Glutamatergic neuron (in vitro differentiated cells): ENCODE data around the gene EFCAB6. TPM values are rescaled to one million over a fixed set of nuclear protein-coding genes. Genes with fewer than 3 reads are reported as not detected.

Experiments used
- DNase-seq: peaks from one replicate; pipeline ENCODE4 v3.0.0; 2022
- H3K27ac Mint-ChIP-seq: one replicate; pipeline ENCODE4 v1.8.0; 2020; ENCODE audit warnings: mild to moderate bottlenecking, mixed read lengths, inconsistent platforms; ENCODE audit not compliant: unreplicated experiment
- H3K27me3 Mint-ChIP-seq: one replicate; pipeline ENCODE4 v1.8.0; 2020; ENCODE audit warnings: mild to moderate bottlenecking, moderate library complexity, mixed read lengths, inconsistent platforms; ENCODE audit not compliant: unreplicated experiment
- H3K36me3 Mint-ChIP-seq: one replicate; pipeline ENCODE4 v1.8.0; 2020; ENCODE audit warnings: mild to moderate bottlenecking, mixed read lengths, inconsistent platforms; ENCODE audit not compliant: unreplicated experiment
- H3K4me1 Mint-ChIP-seq: one replicate; pipeline ENCODE4 v1.8.0; 2020; ENCODE audit warnings: mild to moderate bottlenecking, low read depth, mixed read lengths, inconsistent platforms; ENCODE audit not compliant: unreplicated experiment
- H3K4me3 Mint-ChIP-seq: one replicate; pipeline ENCODE4 v1.8.0; 2020; ENCODE audit warnings: mild to moderate bottlenecking, mixed read lengths, inconsistent platforms; ENCODE audit not compliant: unreplicated experiment
- H3K9me3 Mint-ChIP-seq: one replicate; pipeline ENCODE4 v1.8.0; 2020; ENCODE audit warnings: mild to moderate bottlenecking, moderate library complexity, mixed read lengths, inconsistent platforms; ENCODE audit not compliant: unreplicated experiment
- total RNA-seq: library from RNA; stranded (reverse); fragmentation: NEBNext Ultra II Directional; extraction: Animal tissue kit (Norgen Biotek cat#: 25700); gene quantifications from one replicate; pipeline ENCODE4 v1.2.1, GENCODE V29; 2021; ENCODE audit not compliant: unreplicated experiment
- TF ChIP-seq, protein P1 (sequence below): fragments of 200-600 bp; sonication (generic); IDR thresholded peaks from one replicate; pipeline ENCODE4 v1.5.0; 2021; ENCODE audit not compliant: partially characterized antibody, unreplicated experiment

EFCAB6 gene
- total RNA-seq, 1 donor from 2014 or later, result 0.96 TPM

DNA sequence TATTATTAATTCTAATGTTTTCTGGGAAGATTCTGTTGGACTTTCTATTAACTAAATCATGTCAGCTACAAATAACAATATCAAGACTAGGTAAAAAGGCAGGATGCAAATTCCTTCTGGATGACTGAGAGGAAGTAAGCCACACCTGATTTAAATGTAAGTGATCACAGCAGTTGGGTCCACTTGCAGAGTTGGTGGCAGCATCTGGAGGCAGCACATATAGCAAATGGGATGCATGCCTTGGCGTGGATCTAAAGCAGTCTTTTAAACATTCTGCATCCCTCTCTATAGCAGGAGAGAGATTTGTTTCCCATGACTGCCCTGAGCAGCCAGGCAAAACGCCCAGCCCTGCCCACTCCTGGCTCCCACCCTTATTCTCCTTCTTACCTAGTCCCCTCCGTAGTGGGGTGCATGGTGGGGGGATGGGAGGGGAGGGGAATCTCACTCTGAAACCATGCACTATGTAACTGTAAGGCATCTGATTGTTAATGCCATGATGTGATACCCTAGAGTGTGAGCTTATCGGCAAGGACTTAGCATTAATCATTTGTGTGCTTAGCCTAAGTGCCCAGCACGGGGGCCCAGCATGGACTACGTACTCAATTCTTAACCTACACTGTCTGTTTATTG is 130.3 kb downstream of the EFCAB6 start:
- no peak overlapping the region for H3K27ac Mint-ChIP-seq
- peaks cover 12% of the 10 kb centered on the region for H3K4me1 Mint-ChIP-seq
- no peak overlapping the region for H3K4me3 Mint-ChIP-seq
- H3K36me3 Mint-ChIP-seq, result no peaks in the 10 kb centered on the region
- H3K9me3 Mint-ChIP-seq, result no peaks in the 10 kb centered on the region
- DNase-seq, result no peak
- TF ChIP-seq, protein P1, sequence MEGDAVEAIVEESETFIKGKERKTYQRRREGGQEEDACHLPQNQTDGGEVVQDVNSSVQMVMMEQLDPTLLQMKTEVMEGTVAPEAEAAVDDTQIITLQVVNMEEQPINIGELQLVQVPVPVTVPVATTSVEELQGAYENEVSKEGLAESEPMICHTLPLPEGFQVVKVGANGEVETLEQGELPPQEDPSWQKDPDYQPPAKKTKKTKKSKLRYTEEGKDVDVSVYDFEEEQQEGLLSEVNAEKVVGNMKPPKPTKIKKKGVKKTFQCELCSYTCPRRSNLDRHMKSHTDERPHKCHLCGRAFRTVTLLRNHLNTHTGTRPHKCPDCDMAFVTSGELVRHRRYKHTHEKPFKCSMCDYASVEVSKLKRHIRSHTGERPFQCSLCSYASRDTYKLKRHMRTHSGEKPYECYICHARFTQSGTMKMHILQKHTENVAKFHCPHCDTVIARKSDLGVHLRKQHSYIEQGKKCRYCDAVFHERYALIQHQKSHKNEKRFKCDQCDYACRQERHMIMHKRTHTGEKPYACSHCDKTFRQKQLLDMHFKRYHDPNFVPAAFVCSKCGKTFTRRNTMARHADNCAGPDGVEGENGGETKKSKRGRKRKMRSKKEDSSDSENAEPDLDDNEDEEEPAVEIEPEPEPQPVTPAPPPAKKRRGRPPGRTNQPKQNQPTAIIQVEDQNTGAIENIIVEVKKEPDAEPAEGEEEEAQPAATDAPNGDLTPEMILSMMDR, result no peak
- no peaks in the 10 kb centered on the region for H3K27me3 Mint-ChIP-seq

DNA sequence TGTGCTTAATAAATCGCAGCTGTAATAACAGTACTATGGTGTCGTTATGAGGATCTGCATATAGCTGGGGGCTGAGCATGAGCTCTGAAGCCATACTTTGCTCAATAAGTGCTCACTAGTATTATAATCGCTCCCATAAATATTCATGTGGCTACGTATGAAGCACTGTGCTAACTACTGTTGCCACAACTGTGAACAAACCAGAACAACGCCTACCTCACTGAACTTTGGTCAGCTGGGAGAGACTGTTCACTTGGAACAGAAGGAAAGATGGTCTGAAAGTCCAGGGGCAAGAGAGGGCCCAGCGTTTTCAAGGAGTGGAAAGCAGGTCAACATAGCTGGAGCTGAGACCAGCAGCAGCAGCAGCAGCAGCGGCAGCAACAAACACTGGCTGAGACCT is 141.6 kb downstream of the EFCAB6 start:
- no peaks in the 10 kb centered on the region for H3K4me1 Mint-ChIP-seq
- TF ChIP-seq, protein P1, result no peak
- no peak overlapping the region for H3K4me3 Mint-ChIP-seq
- no peaks in the 10 kb centered on the region for H3K9me3 Mint-ChIP-seq
- H3K27ac Mint-ChIP-seq, result no peak overlapping the region
- H3K36me3 Mint-ChIP-seq, result no peaks in the 10 kb centered on the region
- no peak for DNase-seq
- no peaks in the 10 kb centered on the region for H3K27me3 Mint-ChIP-seq

GRCh38 chr22:43669190-43669589 is 142.9 kb downstream of the EFCAB6 start:
- Mint-ChIP-seq H3K9me3 (no peaks in the 10 kb centered on the region), H3K27ac (no peak overlapping the region), H3K27me3 (no peaks in the 10 kb centered on the region), H3K4me3 (no peak overlapping the region), H3K36me3 (no peaks in the 10 kb centered on the region), H3K4me1 (no peaks in the 10 kb centered on the region)
- no peak for DNase-seq
- TF ChIP-seq, protein P1, result no peak

DNA sequence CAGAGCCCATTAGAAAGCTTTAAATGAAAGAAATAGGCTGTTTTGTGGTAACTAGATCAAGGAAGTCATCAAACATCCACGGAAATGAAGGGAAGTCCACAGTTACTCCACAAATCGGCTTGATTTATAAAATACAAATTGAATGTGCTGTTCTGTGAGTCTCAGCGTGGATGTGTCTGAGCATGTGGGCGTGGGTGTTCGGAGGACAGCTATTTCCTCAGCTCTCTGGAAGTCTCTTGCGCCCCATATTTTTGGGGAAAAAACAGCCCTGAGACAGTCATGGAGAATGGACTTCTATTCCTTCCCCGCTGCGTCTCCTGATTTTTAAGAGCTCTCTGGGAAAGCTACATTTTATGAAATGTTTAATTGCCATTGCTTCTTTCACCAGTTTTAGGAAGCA is 144.4 kb downstream of the EFCAB6 start:
- no peak for DNase-seq
- H3K36me3 Mint-ChIP-seq, result no peaks in the 10 kb centered on the region
- H3K4me3 Mint-ChIP-seq, result no peak overlapping the region
- no peak overlapping the region for H3K27ac Mint-ChIP-seq
- no peaks in the 10 kb centered on the region for H3K27me3 Mint-ChIP-seq
- no peaks in the 10 kb centered on the region for H3K9me3 Mint-ChIP-seq
- H3K4me1 Mint-ChIP-seq, result no peaks in the 10 kb centered on the region
- TF ChIP-seq, protein P1, result no peak

GRCh38 chr22:43666457-43666856 is 145.6 kb downstream of the EFCAB6 start:
- H3K4me1 Mint-ChIP-seq, result no peaks in the 10 kb centered on the region
- no peak for DNase-seq

More at GRCh38 chr22:43666457-43666856, 145.6 kb downstream of the EFCAB6 start:
- Mint-ChIP-seq H3K27ac (no peak overlapping the region), H3K9me3 (no peaks in the 10 kb centered on the region), H3K27me3 (no peaks in the 10 kb centered on the region), H3K36me3 (no peaks in the 10 kb centered on the region), H3K4me3 (no peak overlapping the region)
- TF ChIP-seq, protein P1, result no peak
